ENCODE measurements around the gene ADCY4. TPM values are rescaled to one million over a fixed set of nuclear protein-coding genes. Genes with fewer than 3 reads are reported as not detected.
"Not testable (repeated sequence)": the region's sequence is repeated elsewhere in the genome, so short reads cannot be mapped to it uniquely, and the experiment has no call there.

ADCY4 gene
- total RNA-seq, 2 donors from 2014 or later: 10.6 to 14.8 TPM

DNA sequence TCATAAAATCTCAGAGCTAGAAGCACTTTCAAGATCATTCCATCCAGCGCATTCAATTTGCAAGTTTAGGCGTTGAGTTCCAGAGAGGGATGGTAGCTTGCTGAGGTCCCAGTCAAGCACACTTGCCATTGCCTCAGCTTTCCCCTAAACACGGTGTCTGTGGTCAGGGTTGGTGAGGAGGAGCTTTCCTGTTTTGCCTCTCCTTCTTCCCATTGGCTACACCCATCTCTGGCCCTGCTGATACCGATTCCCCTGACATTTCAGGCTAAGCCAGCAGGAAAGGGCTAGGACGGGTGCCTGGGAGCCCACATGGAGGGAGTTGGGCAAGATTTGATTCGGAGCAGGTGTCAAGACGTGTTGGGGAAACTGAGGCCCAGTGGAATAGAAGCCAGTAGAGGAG lies 42.3 kb upstream of the ADCY4 start:
- Histone ChIP-seq H3K36me3 (replicated peaks in 1 of 2; ENCODE audit: insufficient read depth in 1 of 2, low read depth in 2 of 2) (no peaks in the 10 kb centered on the region), H3K4me3 (no peak overlapping the region), H3K27me3 (no peaks in the 10 kb centered on the region), H3K9me3 (no peaks in the 10 kb centered on the region), H3K27ac (no peak overlapping the region), H3K4me1 (peaks cover 19% of the 10 kb centered on the region)
- 67 to 80% methylated on average over 7 of the region's 7 CpGs for WGBS, 2 donors
- TF ChIP-seq, protein P1, sequence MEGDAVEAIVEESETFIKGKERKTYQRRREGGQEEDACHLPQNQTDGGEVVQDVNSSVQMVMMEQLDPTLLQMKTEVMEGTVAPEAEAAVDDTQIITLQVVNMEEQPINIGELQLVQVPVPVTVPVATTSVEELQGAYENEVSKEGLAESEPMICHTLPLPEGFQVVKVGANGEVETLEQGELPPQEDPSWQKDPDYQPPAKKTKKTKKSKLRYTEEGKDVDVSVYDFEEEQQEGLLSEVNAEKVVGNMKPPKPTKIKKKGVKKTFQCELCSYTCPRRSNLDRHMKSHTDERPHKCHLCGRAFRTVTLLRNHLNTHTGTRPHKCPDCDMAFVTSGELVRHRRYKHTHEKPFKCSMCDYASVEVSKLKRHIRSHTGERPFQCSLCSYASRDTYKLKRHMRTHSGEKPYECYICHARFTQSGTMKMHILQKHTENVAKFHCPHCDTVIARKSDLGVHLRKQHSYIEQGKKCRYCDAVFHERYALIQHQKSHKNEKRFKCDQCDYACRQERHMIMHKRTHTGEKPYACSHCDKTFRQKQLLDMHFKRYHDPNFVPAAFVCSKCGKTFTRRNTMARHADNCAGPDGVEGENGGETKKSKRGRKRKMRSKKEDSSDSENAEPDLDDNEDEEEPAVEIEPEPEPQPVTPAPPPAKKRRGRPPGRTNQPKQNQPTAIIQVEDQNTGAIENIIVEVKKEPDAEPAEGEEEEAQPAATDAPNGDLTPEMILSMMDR (IDR thresholded peaks at IDR 0.05): no peak
- TF ChIP-seq POLR2A (IDR thresholded peaks at IDR 0.05): no peak
- ATAC-seq (no peak), DNase-seq (no peak)
- intact Hi-C loops (cut with DNase I): no loop called here

DNA sequence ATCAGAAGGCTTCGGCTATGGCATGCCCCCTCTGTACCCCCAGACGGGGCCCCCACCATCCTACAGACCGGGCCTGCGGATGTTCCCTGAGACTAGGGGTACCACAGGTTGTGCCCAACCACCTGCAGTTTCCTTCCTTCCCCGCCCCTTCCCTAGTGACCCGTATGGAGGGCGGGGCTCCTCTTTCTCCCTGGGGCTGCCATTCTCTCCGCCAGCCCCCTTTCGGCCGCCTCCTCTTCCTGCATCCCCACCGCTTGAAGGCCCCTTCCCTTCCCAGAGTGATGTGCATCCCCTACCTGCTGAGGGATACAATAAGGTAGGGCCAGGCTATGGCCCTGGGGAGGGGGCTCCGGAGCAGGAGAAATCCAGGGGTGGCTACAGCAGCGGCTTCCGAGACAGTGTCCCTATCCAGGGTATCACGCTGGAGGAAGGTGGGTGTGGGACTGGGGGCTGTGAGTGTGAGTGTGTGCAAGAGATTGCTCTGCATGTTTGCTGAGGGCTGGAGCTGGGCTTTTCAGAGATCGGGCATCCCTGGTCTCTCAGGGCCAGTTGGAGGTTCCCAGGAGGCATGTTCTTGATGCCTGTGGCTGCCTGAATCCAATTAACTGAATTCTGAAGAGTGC lies 41.7 kb upstream of the ADCY4 start:
- no peaks in the 10 kb centered on the region for H3K36me3 ChIP-seq (replicated peaks in 1 of 2; ENCODE audit: insufficient read depth in 1 of 2, low read depth in 2 of 2)

DNA sequence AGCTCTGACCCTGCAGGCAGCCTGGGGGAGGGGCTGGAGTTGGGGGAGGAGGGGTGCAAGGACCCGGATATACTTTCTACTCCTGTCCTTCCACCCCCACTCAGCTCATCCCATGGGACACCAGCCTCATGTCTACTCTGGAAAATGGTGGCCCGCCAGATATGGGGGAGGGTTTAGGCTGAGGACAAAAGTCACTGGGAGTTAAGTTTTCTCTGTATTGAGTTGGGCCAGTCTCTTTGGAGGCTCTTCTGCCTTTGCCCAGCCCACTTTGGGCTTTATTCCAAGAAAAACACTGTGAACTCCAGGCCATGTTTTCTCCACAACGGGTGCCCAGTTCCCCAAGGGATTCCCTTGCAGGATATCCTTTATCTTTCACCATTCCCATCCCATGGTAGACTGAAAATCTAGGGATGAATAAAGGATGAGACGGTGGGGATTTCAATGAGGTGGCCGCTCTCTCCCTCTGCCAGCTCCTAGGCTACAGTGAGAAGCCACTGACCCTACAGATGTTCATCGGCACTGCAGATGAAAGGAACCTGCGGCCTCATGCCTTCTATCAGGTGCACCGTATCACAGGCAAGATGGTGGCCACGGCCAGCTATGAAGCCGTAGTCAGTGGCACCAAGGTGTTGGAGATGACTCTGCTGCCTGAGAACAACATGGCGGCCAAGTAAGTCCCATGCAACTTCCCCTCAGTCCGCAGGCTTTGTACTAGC lies 38.0 kb upstream of the ADCY4 start:
- no peak for TF ChIP-seq POLR2A (IDR thresholded peaks at IDR 0.05)
- TF ChIP-seq, protein P1 (IDR thresholded peaks at IDR 0.05): no peak
- Histone ChIP-seq H3K9me3 (no peaks in the 10 kb centered on the region), H3K36me3 (replicated peaks in 1 of 2; ENCODE audit: insufficient read depth in 1 of 2, low read depth in 2 of 2) (no peaks in the 10 kb centered on the region), H3K4me3 (no peak overlapping the region), H3K4me1 (peaks cover 6% of the 10 kb centered on the region), H3K27ac (no peak overlapping the region), H3K27me3 (no peaks in the 10 kb centered on the region)
- ATAC-seq (no peak), DNase-seq (peak in 1 of 4 donors; percentile 17)
- intact Hi-C loops (cut with DNase I): loop anchor here (5.0 kb wide), 2 partner anchors 39 to 59 kb away; no protein-coding TSS in a partner anchor
- 75 to 78% methylated on average over 9 to 12 of the region's 12 CpGs for WGBS, 2 donors

More for the DNA sequence above, 41.7 kb upstream of the ADCY4 start:
- DNase-seq (no peak), ATAC-seq (no peak)
- peaks cover 19% of the 10 kb centered on the region for H3K4me1 ChIP-seq
- no peaks in the 10 kb centered on the region for H3K27me3 ChIP-seq
- 73 to 78% methylated on average over 13 to 16 of the region's 16 CpGs for WGBS, 2 donors
- no peak overlapping the region for H3K4me3 ChIP-seq
- H3K27ac ChIP-seq: no peak overlapping the region
- intact Hi-C loops (cut with DNase I): no loop called here
- TF ChIP-seq, protein P1 (IDR thresholded peaks at IDR 0.05): no peak
- TF ChIP-seq POLR2A (IDR thresholded peaks at IDR 0.05): no peak
- H3K9me3 ChIP-seq: no peaks in the 10 kb centered on the region

DNA sequence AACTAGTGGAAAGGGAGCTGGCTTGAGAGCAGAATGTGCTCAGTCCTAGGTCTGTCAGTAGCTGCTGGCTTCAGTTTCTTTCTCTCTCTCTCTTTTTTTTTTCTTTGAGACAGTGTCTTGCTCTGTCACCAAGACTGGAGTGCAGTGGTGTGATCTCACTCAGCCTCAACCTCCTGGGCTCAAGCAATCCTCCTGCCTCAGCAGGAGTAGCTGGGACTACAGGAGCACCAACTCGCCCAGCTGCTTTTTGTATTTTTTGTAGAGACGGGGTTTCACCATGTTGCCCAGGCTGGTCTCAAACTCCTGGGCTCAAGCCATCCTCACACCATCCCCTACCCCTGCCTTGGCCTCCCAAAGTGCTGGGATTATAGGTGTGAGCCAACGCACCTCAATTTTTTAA lies 36.7 kb upstream of the ADCY4 start:
- not testable (repeated sequence) for ATAC-seq; H3K27me3 ChIP-seq; H3K27ac ChIP-seq; H3K9me3 ChIP-seq; DNase-seq; H3K4me3 ChIP-seq; H3K36me3 ChIP-seq (replicated peaks in 1 of 2; ENCODE audit: insufficient read depth in 1 of 2, low read depth in 2 of 2)
- H3K4me1 ChIP-seq: peaks cover 12% of the 10 kb centered on the region
- intact Hi-C loops (cut with DNase I): loop anchor here (5.0 kb wide), 2 partner anchors 41 to 61 kb away; no protein-coding TSS in a partner anchor
- WGBS, 2 donors: 81 to 91% methylated on average over 3 of the region's 3 CpGs

DNA sequence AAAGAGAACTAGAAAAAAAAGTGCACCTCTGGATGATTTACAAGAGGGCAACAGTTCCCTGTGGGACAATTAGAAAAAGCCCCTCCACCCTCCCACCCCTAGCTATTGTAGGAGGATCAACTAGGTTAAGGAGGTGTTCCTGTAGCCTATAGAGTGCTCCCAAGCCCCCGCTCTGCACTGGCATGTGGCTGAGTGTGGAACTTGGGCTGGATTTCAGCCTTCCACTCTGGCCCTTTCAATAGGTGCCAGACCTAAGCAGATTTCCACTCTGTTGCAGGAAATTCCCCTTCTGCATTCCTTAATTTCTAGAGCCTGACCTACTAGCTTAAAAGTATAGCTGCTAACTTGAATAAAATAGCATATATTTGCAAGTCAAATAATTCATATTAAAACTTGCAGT lies 35.9 kb upstream of the ADCY4 start:
- no peaks in the 10 kb centered on the region for H3K9me3 ChIP-seq
- H3K27me3 ChIP-seq: no peaks in the 10 kb centered on the region
- H3K4me3 ChIP-seq: no peak overlapping the region
- intact Hi-C loops (cut with DNase I): loop anchor here (5.0 kb wide), 2 partner anchors 42 to 62 kb away; no protein-coding TSS in a partner anchor
- H3K27ac ChIP-seq: no peak overlapping the region
- 72 to 75% methylated on average over 1 of the region's 1 CpG for WGBS, 2 donors
- H3K36me3 ChIP-seq (replicated peaks in 1 of 2; ENCODE audit: insufficient read depth in 1 of 2, low read depth in 2 of 2): no peaks in the 10 kb centered on the region
- ATAC-seq (no peak), DNase-seq (no peak)
- TF ChIP-seq POLR2A (IDR thresholded peaks at IDR 0.05): no peak
- H3K4me1 ChIP-seq: peaks cover 19% of the 10 kb centered on the region

Measured in body of pancreas (tissue), 4 donors.